DMS53 (cell line): ENCODE results near the gene ARID4B.
"Not testable (repeated sequence)": the region's sequence is repeated elsewhere in the genome, so short reads cannot be mapped to it uniquely, and the experiment has no call there.

Experiments used
- DNase-seq: peaks from one replicate; lab custom pipeline; 2025; lab: John Stamatoyannopoulos, UW

Gene ARID4B, protein sequence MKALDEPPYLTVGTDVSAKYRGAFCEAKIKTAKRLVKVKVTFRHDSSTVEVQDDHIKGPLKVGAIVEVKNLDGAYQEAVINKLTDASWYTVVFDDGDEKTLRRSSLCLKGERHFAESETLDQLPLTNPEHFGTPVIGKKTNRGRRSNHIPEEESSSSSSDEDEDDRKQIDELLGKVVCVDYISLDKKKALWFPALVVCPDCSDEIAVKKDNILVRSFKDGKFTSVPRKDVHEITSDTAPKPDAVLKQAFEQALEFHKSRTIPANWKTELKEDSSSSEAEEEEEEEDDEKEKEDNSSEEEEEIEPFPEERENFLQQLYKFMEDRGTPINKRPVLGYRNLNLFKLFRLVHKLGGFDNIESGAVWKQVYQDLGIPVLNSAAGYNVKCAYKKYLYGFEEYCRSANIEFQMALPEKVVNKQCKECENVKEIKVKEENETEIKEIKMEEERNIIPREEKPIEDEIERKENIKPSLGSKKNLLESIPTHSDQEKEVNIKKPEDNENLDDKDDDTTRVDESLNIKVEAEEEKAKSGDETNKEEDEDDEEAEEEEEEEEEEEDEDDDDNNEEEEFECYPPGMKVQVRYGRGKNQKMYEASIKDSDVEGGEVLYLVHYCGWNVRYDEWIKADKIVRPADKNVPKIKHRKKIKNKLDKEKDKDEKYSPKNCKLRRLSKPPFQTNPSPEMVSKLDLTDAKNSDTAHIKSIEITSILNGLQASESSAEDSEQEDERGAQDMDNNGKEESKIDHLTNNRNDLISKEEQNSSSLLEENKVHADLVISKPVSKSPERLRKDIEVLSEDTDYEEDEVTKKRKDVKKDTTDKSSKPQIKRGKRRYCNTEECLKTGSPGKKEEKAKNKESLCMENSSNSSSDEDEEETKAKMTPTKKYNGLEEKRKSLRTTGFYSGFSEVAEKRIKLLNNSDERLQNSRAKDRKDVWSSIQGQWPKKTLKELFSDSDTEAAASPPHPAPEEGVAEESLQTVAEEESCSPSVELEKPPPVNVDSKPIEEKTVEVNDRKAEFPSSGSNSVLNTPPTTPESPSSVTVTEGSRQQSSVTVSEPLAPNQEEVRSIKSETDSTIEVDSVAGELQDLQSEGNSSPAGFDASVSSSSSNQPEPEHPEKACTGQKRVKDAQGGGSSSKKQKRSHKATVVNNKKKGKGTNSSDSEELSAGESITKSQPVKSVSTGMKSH (N-terminal part only)

DNA sequence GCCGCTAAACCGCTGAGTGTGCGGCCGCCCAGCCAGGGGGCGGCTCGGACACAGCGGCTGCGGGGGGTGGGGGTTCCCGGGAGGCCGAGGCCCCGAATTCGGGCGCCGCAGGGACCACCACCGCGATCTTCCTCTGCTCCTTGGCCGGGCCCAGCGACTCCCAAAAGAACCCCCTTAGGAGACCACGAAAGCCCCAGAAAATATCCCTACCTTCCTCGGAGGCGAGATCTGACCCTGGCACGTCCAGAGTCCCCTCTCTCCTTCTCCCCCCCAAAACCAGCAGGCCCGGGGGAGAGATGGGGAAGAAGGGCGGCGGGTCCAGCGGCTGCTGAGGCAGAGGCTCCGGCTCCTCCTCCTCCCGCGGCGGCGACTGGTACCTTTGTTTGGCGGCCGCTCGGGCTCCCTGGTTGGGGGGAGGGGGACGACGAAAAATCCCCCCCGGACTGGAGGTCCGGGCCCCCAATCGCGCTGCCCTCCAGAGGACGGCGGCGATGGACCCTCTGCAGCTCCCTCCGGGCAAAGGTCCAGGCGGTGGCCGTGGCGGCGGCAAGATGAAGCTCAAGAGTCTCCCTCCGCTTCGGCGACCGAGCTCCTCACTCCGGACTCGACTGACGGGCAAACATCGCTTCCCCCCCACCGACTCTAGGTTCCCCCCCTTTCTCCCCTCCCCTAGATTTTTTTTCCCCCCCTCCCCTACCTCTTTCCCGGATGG is at the start of gene ARID4B:
Gene ARID4B (minus strand): TSS at position 621 of the 712 bp plus-strand sequence. CDS start 1,260 bp downstream, outside the sequence.
- DNase-seq, result peak; percentile 87

DNA sequence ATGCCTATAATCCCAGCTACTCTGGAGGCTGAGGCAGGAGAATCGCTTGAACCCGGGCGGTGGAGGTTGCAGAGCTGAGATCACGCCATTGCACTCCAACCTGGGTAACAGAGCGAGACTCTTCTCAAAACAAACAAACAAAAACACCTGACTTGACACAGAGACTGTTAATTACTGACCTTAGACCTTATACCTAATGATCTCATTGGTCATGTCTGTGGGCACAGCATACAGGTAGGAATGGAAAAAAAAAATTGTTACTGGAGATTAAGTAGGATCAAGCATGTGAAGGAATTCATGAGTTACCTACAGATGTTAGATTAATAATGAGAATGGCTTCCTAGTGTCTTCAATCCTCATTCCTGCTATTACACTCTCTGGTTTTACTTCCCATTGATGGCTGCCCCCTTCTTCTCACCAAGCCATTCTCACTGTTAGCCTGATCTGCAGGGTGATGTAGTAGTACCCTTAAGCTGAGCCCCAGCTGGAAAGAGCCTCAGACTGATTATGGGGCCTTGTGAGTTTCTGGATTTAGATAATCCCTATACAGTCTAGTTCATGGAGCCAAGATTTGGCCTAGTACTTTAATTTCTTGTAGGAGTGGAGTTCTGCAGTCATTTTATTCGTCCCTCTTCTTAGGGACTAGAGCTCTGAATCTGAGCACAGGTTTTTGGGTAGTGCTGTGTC is 48.1 kb upstream of the ARID4B start:
- no peak for DNase-seq

DNA sequence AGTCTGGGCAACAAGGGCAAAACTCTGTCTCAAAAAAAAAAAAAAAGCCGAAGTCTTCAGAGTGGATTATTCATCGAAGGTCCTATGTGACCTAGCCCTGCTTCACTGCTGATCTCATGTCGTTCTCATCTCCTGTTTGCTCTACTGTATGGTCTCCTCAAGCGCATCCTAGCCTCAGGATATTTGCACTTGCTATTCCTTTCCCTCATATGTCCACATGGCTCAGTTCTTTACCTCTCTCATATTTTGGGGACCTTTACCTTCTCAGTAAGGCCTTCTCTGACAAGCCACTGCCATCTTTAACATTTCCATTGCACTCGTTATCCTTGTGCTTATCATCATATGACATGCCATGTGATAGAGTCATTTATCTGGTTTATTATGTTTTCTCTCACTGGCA is 41.8 kb upstream of the ARID4B start:
- DNase-seq, result no peak

DNA sequence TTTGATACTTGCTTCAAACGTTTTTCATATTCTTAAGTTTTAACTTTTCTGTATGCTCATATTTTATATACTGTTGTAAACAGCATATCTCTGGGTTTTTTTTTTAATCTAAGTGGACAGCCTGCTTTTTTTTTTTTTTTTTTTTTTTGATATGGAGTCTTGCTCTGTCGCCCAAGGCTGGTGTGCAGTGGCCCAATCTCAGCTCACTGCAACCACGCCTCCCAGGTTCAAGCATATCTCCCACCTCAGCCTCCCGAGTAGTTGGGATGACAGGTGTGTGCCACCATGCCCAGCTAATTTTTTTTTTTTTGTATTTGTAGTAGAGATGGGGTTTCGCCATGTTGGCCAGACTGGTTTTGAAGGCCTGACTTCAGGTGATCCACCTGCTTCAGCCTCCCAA is 40.4 kb upstream of the ARID4B start:
- no peak for DNase-seq

DNA sequence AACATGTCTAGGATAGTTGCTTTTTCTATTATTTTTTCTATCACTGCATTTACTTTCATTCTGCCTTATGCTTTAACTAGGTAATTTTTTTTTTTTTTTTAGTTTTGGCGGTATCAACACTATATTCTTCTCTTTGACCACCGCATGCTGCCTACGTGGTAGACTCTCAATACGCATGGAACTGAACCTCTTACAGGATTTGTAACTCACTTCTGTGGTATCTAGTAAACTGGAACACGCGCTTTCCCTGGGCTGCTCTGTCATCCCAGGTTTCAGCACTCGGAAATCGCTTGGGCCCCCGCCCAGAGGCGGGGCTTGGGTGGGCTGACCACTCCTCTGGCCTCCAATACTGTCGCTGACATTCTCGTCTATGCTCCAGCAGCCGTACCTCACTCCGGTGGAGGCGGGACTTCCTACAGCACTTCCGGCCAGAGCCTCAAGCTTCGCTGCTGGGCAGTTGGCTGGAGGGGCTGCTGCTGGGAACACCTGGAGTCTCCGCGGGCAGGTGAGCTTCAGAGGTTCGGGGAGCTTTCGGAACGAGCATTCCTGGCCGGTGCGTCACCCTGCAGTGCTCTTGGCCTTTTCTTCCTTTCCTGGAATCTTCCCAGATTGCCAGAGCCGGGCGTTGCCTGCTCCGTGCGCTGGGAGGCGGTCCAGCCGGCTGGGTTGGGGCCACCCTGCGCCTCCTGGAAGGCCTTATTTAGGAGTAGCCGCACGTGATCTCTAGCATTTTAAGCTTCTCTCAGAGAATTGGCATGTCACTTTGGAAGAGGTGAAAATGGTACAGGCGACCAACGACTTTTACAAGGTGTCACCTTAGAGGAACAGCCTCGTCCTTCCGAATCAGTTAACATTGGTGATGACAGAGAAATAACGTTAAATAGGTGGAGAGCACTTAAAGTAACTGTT is 39.3 kb upstream of the ARID4B start, which contains the start of gene TBCE:
Gene TBCE (plus strand): TSS at position 428 of the 909 bp plus-strand sequence. CDS start 12,623 bp downstream, outside the sequence.
- peak; percentile 99 for DNase-seq

DNA sequence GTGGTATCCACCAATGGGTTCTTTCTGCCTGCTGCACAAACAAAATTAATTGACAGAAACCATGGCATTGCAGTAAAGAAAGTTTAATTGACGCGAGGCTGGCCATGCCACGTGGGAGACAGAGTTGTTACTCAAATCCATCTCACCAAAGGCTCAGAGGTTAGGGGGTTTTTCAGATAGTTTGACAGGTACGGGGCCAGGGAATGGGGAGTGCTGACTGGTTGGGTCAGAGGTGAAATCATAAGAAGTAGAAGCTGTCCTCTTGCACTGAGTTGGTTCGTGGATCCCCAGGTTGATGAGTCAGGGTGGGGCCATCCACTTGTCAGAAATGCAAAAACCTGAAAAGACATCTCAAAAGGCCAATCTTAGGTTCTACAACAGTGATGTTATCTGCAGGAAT is 38.3 kb upstream of the ARID4B start:
- DNase-seq, result peak; percentile 9

DNA sequence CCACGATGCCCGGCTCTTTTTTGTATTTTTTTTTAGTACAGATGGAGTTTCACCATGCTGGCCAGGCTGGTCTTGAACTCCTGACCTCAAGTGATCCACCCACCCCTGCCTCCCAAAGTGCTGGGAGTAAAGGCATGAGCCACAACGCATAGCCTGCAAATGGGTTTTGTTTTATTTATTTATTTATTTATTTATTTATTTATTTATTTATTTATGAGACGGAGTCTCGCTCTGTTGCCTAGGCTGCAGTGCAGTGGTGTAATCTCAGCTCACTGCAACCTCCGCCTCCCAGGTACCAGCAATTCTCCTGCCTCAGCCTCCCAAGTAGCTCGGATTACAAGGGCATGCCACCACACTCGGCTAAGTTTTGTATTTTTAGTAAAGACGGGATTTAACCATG is 36.2 kb upstream of the ARID4B start:
- DNase-seq, result not testable (repeated sequence)

DNA sequence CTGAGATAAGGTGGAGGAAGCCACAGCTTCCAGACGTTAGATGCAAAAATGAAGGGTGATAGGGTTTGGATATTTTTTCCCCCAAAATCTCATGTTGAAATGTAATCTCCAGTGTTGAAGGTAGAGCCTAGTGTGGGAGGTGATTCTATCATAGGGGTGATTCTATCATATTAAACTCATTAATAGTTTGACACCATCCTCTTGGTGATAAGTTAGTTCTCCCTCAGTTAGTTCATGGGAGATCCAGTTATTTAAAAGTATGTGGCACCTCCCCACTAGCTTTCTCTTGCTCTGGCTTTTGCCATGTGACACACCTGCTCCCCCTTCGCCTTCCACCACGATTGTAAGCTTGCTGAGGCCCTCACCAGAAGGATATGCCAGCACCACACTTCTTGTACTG is 30.9 kb upstream of the ARID4B start:
- no peak for DNase-seq

DNA sequence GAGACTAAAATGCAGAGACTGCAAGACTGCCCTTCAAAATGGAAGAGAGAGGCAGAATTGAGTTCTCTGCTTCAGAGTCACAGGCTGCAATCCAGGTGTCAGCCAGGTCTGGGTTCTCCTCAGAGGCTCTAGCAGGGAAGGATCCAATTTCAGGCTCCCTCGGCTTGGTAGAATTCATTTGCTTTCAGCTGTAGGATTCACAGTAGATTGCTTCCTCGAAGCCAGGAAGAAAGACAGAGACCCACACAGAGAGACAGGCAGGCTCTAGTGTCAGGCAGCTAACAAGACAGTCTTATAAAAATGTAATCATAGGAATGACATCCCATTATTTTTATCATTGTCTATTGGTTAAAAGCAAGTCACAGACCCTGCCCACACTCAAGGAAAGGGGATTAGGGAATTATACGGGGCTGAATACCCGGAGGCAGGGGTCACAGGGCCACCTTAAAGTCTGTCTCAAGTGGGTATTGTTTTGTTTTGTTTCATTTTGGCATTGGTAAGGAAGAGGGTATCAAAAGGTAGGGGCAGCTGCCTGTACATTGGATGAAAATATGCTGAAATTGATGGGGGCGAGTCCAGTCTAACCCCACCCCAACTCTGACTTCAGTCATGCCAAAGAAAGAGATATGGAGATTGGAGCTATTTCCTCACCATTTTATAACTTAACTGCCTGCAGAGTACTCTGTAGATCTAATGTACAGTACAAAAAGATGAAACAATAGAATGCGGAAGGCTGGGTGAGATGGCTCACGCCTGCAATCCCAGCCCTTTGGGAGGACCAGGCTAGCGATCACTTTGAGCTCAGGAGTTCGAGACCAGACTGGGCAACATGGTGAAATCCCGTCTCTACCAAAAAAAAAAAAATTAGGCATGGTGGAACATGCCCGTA is 29.8 kb upstream of the ARID4B start:
- DNase-seq, result peak; percentile 14

DNA sequence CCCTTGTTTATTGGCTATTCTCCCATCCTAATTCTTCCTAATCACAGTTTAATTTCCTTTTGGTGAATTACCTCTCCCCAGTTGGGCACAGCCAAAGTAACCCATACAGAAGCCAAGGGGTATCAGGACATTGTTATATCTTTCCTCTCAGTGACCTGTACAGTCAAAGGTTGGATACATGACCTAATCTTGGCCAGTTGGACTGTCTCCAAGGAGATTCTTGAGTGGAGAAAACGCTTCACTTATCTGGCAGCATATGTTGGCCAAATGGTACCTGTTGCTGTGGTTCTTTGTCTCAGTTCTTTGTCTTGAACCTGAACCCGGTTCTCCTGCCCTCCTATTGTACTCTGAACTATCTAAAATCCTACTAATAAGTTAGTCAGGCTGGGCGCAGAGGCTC is 23.9 kb upstream of the ARID4B start:
- no peak for DNase-seq

DNA sequence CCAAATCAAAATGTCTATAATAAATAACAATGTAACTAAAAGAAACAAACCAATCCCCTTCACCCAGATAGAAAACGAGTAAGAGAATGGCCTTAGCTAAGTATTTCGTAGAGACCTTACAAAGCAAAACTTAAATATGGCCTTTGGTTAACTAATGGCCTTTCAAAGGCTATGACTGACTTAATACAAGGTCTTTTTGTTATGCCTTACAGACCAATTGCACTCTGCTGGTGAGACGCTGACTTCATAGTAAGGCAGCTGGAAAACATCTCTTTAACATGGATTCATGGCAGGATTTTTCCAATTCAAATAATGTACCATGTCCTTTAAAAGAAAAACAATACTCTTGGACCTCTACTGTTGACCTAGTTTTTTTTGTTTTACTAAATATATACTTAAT is 23.5 kb upstream of the ARID4B start:
- DNase-seq, result no peak

DNA sequence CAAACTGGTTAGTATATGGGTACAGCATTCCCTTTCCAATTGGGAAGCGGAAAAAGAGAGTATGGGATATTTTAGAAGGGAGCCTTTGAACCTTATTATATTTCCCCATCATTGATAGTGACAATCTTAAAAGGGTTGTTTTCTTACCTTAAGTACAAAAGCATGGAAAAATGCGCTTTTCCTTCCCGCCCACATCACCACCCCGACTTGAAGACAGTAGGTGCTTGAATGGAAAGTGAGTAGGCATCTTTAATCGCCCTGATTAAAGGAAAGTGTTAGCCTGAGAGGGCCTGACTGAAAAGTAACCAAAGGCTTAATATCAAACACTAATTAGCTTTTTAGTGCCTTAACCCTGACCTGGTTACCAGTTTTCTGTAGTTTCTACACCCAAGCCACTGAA is 15.7 kb upstream of the ARID4B start:
- no peak for DNase-seq

DNA sequence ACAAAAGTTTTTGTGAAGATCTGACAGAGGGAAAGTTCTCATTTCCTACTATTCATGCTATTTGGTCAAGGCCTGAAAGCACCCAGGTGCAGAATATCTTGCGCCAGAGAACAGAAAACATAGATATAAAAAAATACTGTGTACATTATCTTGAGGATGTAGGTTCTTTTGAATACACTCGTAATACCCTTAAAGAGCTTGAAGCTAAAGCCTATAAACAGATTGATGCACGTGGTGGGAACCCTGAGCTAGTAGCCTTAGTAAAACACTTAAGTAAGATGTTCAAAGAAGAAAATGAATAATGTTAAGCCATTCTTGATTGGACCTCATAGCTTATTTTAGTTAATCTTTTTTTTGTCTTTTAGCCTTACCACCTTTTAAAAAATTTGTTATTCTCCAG is 14.5 kb upstream of the ARID4B start:
- no peak for DNase-seq

DNA sequence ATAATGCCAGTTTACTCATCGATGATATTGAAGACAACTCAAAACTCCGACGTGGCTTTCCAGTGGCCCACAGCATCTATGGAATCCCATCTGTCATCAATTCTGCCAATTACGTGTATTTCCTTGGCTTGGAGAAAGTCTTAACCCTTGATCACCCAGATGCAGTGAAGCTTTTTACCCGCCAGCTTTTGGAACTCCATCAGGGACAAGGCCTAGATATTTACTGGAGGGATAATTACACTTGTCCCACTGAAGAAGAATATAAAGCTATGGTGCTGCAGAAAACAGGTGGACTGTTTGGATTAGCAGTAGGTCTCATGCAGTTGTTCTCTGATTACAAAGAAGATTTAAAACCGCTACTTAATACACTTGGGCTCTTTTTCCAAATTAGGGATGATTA is 14.1 kb upstream of the ARID4B start:
- DNase-seq, result no peak

DNA sequence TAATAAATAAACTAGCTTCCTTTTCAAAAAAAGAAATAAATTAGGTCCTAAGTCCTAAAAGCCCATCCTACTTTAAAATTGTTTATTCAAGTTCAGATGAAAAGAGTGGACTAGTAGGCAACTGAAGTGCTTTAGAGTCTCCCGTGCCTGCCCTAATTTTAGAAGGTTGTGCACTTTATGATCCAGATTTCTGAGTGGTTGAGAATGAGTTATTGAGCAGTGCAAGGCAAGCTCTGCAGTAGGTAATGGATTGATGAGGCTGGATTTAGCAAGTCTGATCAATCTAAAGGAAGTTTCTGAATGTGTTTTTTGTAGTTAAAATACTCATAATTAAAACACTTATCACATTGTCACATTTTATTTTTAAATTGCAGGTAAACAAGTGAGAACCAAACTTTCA is 13.4 kb upstream of the ARID4B start:
- no peak for DNase-seq

DNA sequence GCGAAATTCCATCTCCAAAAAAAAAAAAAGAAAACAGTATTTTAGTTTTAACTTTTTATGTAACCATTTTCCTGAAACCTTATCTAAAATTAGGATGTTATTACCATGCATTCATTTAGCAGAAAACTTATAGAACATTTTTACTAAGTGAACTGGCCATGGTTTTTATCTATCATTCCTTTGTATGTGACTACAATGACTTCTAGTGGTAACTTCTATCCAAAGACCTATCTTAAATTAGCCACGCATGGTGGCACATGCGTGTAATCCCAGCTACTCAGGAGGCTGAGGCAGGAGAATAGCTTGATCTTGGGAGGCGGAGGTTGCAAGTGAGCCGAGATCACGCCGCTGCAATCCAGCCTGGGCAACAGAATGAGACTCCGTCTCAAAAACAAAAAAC is 11.8 kb upstream of the ARID4B start:
- no peak for DNase-seq

DNA sequence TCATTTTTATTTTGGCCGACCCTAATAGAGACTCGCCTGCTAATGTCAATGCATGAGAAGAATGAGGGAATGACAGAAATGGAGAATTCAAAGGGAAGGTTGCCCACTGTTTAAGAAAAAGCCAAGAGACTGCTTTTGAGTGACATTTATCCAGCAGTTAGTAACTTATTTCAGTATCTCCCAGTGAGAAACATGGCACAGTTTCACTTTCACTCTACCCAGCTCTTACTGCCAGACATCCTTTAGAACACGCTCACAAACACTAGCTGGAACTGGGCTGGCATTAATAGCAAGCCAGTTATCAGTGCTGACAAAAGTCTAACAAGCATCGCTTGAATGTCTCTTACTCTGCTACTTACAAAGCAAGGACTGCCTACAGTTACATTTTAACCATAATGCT is 8.9 kb upstream of the ARID4B start:
- DNase-seq, result no peak

DNA sequence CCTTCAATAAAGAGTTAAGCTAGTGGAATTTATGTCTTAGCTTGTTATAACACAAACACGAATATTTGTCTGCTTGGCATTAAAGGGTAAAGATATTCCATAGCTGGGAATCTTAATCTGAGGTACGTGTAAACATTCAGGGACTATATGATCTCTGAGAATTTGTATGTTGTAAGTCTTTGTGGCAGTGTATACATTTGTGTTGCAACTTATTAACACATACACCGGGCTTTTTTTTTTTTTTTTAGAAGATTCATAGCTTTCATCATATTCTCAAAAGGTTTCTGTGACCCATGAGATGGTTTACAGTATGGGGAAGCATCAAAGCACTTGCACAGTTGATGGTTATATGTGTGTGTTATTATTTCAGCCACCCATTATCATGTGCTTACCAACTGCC is 3.4 kb upstream of the ARID4B start:
- DNase-seq, result no peak

DNA sequence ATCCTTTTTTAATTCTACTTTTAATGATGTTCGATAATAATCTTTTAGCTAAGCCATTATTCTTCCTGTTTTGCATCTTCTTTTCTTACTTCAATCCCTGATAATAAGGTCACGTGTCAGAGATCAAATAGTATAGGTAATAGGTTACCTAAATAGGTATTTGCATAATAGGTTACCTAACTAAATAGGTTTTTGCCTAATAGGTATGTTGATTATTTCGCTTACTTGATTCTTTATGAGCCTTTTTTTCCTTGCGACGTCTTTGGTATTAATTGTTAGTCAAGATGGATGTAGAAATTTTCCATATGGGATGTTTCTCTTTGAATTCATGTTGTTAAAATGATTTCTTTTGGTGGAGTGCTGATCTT is 2.9 kb upstream of the ARID4B start:
- no peak for DNase-seq
